Measurements from ENCODE around the gene GNG4. TPM values are rescaled to one million over a fixed set of nuclear protein-coding genes. Genes with fewer than 3 reads are reported as not detected.

Gene GNG4
- total RNA-seq, result 10 to 100 TPM in 6 of 8 experiments, 1 to 10 TPM in 1, under 1 TPM in 1; 0.87 to 61.0 (median 33.2) TPM

- ATAC-seq (replicated peaks in 6 of 8), result peak; percentile 30 to 79 (median 72)
- WGBS, 10 experiments, result 1% methylated on average over 32 of the region's 111 CpGs; no CpG with 5 or more reads in 9 of the 10 experiments
- peaks cover 4 to 5% of the 10 kb centered on the region in 2 donors for H3K4me1 ChIP-seq (replicated peaks in 1 of 2)
- in situ Hi-C loops (cut with MboI; ENCODE audit: low pct_unique_long_range_greater_than_20kb in 2 of 9, low sequenced_read_pairs in 9 of 9, unreplicated experiment in 9 of 9), result no loop called here
- peak within 1 kb of the TSS; percentile 64 to 100 (median 98) for H3K4me3 ChIP-seq
- peak within 1 kb of the TSS; percentile 19 to 88 for H3K27ac ChIP-seq
Observed at GRCh38 chr1:235649368-235650163, at the start of gene GNG4. GNG4 (minus strand) TSS chr1:235649784; CDS start chr1:235583838, 65,946 bp downstream.

GRCh38 chr1:235697508-235697907, 47.9 kb upstream of the GNG4 start:
- H3K4me1 ChIP-seq (replicated peaks in 1 of 2), result no peaks in the 10 kb centered on the region
- in situ Hi-C loops (cut with MboI; ENCODE audit: low pct_unique_long_range_greater_than_20kb in 2 of 9, low sequenced_read_pairs in 9 of 9, unreplicated experiment in 9 of 9), result no loop called here
- H3K27ac ChIP-seq, result no peak overlapping the region
- WGBS, 10 experiments, result 56 to 100% (median 86%) methylated on average over 1 to 2 of the region's 2 CpGs; no CpG with 5 or more reads in 2 of the 10 experiments
- peak in 3 of 8 experiments; percentile 63 to 100 (median 93) for ATAC-seq (replicated peaks in 6 of 8)
- no peak overlapping the region for H3K4me3 ChIP-seq

GRCh38 chr1:235689356-235689755, 39.8 kb upstream of the GNG4 start:
- H3K27ac ChIP-seq, result no peak overlapping the region
- H3K4me1 ChIP-seq (replicated peaks in 1 of 2), result no peaks in the 10 kb centered on the region
- no peak for ATAC-seq (replicated peaks in 6 of 8)
- WGBS, 10 experiments, result 69 to 100% (median 92%) methylated on average over 1 to 4 of the region's 4 CpGs
- in situ Hi-C loops (cut with MboI; ENCODE audit: low pct_unique_long_range_greater_than_20kb in 2 of 9, low sequenced_read_pairs in 9 of 9, unreplicated experiment in 9 of 9), result no loop called here
- no peak overlapping the region for H3K4me3 ChIP-seq

GRCh38 chr1:235688096-235688495, 38.5 kb upstream of the GNG4 start:
- Histone ChIP-seq H3K4me3 (no peak overlapping the region), H3K27ac (no peak overlapping the region), H3K4me1 (replicated peaks in 1 of 2) (no peaks in the 10 kb centered on the region)
- in situ Hi-C loops (cut with MboI; ENCODE audit: low pct_unique_long_range_greater_than_20kb in 2 of 9, low sequenced_read_pairs in 9 of 9, unreplicated experiment in 9 of 9), result no loop called here
- WGBS, 10 experiments, result 56 to 100% (median 93%) methylated on average over 1 to 3 of the region's 3 CpGs
- no peak for ATAC-seq (replicated peaks in 6 of 8)

GRCh38 chr1:235683653-235684052, 34.1 kb upstream of the GNG4 start:
- ATAC-seq (replicated peaks in 6 of 8), result no peak
- in situ Hi-C loops (cut with MboI; ENCODE audit: low pct_unique_long_range_greater_than_20kb in 2 of 9, low sequenced_read_pairs in 9 of 9, unreplicated experiment in 9 of 9), result no loop called here
- H3K4me3 ChIP-seq, result no peak overlapping the region
- 50 to 100% (median 80%) methylated on average over 1 of the region's 1 CpG; no CpG with 5 or more reads in 3 of the 10 experiments for WGBS, 10 experiments
- peaks cover 0 to 3% of the 10 kb centered on the region in 2 donors for H3K4me1 ChIP-seq (replicated peaks in 1 of 2)
- H3K27ac ChIP-seq, result no peak overlapping the region

- in situ Hi-C loops (cut with MboI; ENCODE audit: low pct_unique_long_range_greater_than_20kb in 2 of 9, low sequenced_read_pairs in 9 of 9, unreplicated experiment in 9 of 9), result no loop called here
- H3K4me3 ChIP-seq, result no peak overlapping the region
- no peak for ATAC-seq (replicated peaks in 6 of 8)
- no peak overlapping the region for H3K27ac ChIP-seq
- peaks cover 0 to 3% of the 10 kb centered on the region in 2 donors for H3K4me1 ChIP-seq (replicated peaks in 1 of 2)
- WGBS, 10 experiments, result 86 to 100% (median 93%) methylated on average over 1 to 3 of the region's 3 CpGs; no CpG with 5 or more reads in 4 of the 10 experiments
Observed at GRCh38 chr1:235682216-235682615, 32.6 kb upstream of the GNG4 start.

GRCh38 chr1:235679644-235680043, 30.1 kb upstream of the GNG4 start:
- WGBS, 10 experiments, result 54 to 100% (median 71%) methylated on average over 1 to 3 of the region's 3 CpGs
- ATAC-seq (replicated peaks in 6 of 8), result peak in 1 of 8 experiments; percentile 27
- H3K27ac ChIP-seq, result no peak overlapping the region
- no peak overlapping the region for H3K4me3 ChIP-seq
- in situ Hi-C loops (cut with MboI; ENCODE audit: low pct_unique_long_range_greater_than_20kb in 2 of 9, low sequenced_read_pairs in 9 of 9, unreplicated experiment in 9 of 9), result no loop called here
- H3K4me1 ChIP-seq (replicated peaks in 1 of 2), result peaks cover 0 to 3% of the 10 kb centered on the region in 2 donors

- WGBS, 10 experiments, result 17 to 100% (median 76%) methylated on average over 1 to 2 of the region's 2 CpGs; no CpG with 5 or more reads in 1 of the 10 experiments
Observed at GRCh38 chr1:235679005-235679404, 29.4 kb upstream of the GNG4 start.

GRCh38 chr1:235675152-235675890, 25.7 kb upstream of the GNG4 start:
- WGBS, 10 experiments, result 83 to 100% (median 94%) methylated on average over 1 to 10 of the region's 10 CpGs
- in situ Hi-C loops (cut with MboI; ENCODE audit: low pct_unique_long_range_greater_than_20kb in 2 of 9, low sequenced_read_pairs in 9 of 9, unreplicated experiment in 9 of 9), result no loop called here
- peaks cover 0 to 3% of the 10 kb centered on the region in 2 donors for H3K4me1 ChIP-seq (replicated peaks in 1 of 2)
- H3K27ac ChIP-seq, result no peak overlapping the region
- no peak overlapping the region for H3K4me3 ChIP-seq
- ATAC-seq (replicated peaks in 6 of 8), result peak in 5 of 8 experiments; percentile 36 to 93 (median 74)

More at GRCh38 chr1:235679005-235679404, 29.4 kb upstream of the GNG4 start:
- no peak overlapping the region for H3K4me3 ChIP-seq
- in situ Hi-C loops (cut with MboI; ENCODE audit: low pct_unique_long_range_greater_than_20kb in 2 of 9, low sequenced_read_pairs in 9 of 9, unreplicated experiment in 9 of 9), result no loop called here
- H3K27ac ChIP-seq, result no peak overlapping the region
- peaks cover 0 to 3% of the 10 kb centered on the region in 2 donors for H3K4me1 ChIP-seq (replicated peaks in 1 of 2)
- ATAC-seq (replicated peaks in 6 of 8), result no peak

- H3K27ac ChIP-seq, result no peak overlapping the region
- WGBS, 10 experiments, result 0 to 100% (median 81%) methylated on average over 1 to 7 of the region's 7 CpGs
- no peak for ATAC-seq (replicated peaks in 6 of 8)
- in situ Hi-C loops (cut with MboI; ENCODE audit: low pct_unique_long_range_greater_than_20kb in 2 of 9, low sequenced_read_pairs in 9 of 9, unreplicated experiment in 9 of 9), result no loop called here
- no peak overlapping the region for H3K4me3 ChIP-seq
- H3K4me1 ChIP-seq (replicated peaks in 1 of 2), result no peaks in the 10 kb centered on the region
Observed at GRCh38 chr1:235673981-235674380, 24.4 kb upstream of the GNG4 start.

- Histone ChIP-seq H3K4me1 (replicated peaks in 1 of 2) (no peaks in the 10 kb centered on the region), H3K4me3 (no peak overlapping the region), H3K27ac (no peak overlapping the region)
- 75 to 100% (median 92%) methylated on average over 1 of the region's 1 CpG; no CpG with 5 or more reads in 1 of the 10 experiments for WGBS, 10 experiments
- no peak for ATAC-seq (replicated peaks in 6 of 8)
- in situ Hi-C loops (cut with MboI; ENCODE audit: low pct_unique_long_range_greater_than_20kb in 2 of 9, low sequenced_read_pairs in 9 of 9, unreplicated experiment in 9 of 9), result no loop called here
Observed at GRCh38 chr1:235671992-235672391, 22.4 kb upstream of the GNG4 start.

- H3K4me1 ChIP-seq (replicated peaks in 1 of 2), result no peaks in the 10 kb centered on the region
- no peak for ATAC-seq (replicated peaks in 6 of 8)
- no peak overlapping the region for H3K4me3 ChIP-seq
- no peak overlapping the region for H3K27ac ChIP-seq
- WGBS, 10 experiments, result 70 to 100% (median 92%) methylated on average over 1 to 8 of the region's 8 CpGs; no CpG with 5 or more reads in 1 of the 10 experiments
- in situ Hi-C loops (cut with MboI; ENCODE audit: low pct_unique_long_range_greater_than_20kb in 2 of 9, low sequenced_read_pairs in 9 of 9, unreplicated experiment in 9 of 9), result no loop called here
Observed at GRCh38 chr1:235670157-235670776, 20.7 kb upstream of the GNG4 start.

GRCh38 chr1:235669277-235669676, 19.7 kb upstream of the GNG4 start:
- no peak for ATAC-seq (replicated peaks in 6 of 8)
- no peaks in the 10 kb centered on the region for H3K4me1 ChIP-seq (replicated peaks in 1 of 2)
- in situ Hi-C loops (cut with MboI; ENCODE audit: low pct_unique_long_range_greater_than_20kb in 2 of 9, low sequenced_read_pairs in 9 of 9, unreplicated experiment in 9 of 9), result no loop called here
- no peak overlapping the region for H3K27ac ChIP-seq
- H3K4me3 ChIP-seq, result no peak overlapping the region
- WGBS, 10 experiments, result 80 to 100% (median 90%) methylated on average over 1 to 3 of the region's 3 CpGs; no CpG with 5 or more reads in 2 of the 10 experiments
